NCI-H69 (cell line): Measurements from ENCODE around the gene POLR1A.

Experiments used
- DNase-seq: peaks from one replicate; lab custom pipeline; 2025; lab: John Stamatoyannopoulos, UW

POLR1A gene

GRCh38 chr2:86064006-86064405, 41.7 kb downstream of the POLR1A start:
- no peak for DNase-seq

DNA sequence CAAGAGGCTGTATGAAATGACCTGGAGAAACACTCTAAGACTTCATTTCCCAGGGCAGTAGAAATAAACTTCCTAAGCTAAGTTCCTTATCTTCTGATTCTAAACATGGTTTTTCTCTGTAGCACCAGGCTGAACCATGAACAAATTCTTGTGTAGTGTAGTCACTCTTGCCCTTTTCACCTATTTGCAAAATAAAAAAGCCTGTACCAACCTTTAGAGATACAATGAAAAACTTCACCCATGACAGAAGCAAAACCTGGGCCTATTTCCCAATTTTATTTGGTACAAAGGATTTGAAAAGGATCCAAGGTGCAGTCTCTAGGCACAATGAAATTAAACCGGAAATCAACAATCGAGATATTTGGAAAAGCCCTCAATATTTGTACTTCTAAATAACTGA, 43.6 kb downstream of the POLR1A start:
- DNase-seq, result no peak

DNA sequence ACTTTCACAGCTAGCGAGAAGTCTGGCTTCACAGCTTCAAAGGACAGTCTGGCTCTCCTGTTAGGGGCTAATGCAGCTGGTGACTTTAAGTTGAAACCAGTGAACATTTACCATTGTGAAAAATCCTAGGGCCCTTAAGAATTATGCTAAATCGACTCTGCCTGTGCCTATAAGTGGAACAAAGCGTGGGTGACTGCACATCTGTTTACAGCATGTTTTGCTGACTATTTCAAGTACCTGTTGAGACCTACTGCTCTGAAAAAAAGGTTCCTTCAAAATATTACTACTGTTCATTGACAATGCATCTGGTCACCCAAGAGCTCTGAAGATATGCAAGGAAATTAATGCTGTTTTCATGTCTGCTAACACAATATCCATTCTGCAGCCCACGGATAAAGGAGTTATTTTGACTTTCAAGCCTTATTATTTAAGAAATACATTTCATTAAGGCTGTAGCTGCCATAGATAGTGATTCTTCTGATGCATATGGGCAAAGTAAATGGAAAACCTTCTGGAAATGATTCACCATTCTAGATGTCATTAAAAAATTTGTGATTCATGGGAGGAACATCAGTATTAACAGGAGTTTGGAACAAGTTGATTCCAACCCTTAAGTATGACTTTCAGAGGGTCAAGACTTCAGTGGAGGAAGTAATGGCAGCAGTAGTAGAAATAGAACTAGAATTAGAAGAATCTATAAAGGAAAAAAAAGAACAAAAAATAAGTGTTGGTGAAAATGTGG, 48.9 kb downstream of the POLR1A start:
- DNase-seq, result no peak

DNA sequence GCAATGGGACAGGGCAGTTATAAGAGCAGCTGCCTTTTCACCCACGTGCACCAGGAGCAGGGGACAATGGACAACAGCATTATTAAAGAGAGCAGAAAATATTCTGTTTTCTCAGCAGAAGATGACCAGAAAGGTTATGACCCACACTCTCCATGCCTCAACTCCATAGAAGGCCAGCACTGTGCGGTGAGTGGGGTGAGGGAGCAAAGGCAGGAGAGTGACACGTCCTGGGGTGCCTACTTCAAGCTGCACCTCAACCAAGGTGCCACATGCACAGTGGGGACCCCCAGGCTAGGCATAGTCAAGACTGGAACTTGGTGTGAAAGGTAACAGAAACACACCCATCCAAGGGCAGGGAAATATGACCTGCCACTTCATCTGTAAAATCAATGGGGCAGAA, 50.4 kb downstream of the POLR1A start:
- no peak for DNase-seq

- no peak for DNase-seq
These were observed 51.1 kb downstream of the POLR1A start for GRCh38 chr2:86054535-86055082.

DNA sequence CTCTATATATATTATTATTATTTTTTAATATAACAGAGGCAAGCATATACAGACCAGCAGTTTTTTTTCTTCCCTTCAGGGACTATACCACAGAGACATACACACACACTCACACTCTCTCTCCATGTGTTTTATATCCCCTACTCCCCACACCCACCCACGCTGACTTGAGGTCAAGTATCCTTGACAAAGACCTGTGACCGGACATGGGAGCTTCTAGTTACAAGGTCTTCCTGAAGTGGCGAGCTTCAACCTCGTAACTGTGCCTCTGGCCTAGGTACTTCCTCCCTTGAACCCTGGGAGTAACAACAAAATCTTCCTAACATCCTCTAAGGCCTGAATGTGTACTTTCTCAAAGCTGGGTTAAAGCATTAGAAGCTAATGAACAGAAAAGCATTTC, 52.5 kb downstream of the POLR1A start:
- no peak for DNase-seq

- DNase-seq, result no peak
These were observed 53.0 kb downstream of the POLR1A start for GRCh38 chr2:86052676-86053075.

DNA sequence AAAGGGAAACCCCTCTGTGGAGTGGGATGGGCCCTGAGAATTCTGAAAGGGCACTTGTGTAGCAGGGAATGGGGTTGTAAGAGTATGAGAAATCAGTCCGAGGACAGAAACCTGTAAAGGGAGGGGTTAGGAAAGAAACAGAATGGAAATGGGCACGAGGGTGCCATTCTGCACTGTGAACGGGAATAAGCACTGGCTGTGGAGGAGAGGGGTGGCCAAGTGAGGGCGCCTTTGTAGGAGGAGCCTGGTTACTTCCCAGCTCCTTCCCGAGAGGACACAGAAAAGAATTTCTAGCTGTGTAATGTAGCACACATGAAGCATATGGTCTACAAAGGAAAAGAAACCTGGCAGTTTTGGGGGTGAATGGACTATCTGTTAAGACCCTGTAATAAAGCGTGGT, 53.4 kb downstream of the POLR1A start:
- no peak for DNase-seq

DNA sequence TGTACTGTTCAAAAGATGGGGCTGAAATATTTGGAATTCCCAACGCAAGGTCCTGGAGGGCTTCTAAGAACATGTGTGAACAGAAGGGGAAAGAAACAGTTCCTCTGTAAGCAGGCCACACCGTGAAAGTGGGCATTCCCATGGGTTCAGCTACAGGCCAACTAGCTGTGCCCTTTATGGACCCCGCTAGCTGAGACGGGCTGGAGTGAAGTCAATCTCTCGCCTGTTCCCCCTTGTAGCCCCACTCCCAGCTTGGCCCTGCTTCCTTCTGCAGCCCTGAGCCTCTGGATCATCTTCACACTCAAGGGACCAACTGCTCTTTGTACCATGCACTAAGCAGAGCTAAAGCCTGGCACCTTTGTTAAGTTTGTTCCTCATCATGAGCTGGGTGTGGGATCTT, 55.4 kb downstream of the POLR1A start:
- DNase-seq, result no peak

DNA sequence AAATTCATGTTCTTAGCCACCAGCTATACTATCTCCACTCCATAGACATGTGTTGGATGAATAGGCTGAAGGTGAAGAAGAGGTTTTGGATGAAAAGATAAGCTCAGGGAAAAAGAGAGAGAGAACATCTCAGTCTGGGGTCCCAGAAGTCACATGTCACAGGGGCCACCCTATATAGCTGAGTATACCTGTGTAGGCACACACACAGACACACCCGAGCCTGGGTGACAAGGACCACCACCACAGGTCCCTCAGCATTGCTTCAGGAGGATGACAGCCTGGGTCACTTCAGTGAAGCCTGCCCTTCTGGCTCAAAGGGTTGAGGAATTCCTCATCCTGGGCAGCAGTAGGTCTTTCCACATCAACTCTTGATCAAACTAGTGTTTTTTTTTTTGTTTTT, 56.2 kb downstream of the POLR1A start:
- DNase-seq, result no peak

GRCh38 chr2:86048888-86049287, 56.8 kb downstream of the POLR1A start:
- no peak for DNase-seq

- DNase-seq, result no peak
These were observed 57.3 kb downstream of the POLR1A start for GRCh38 chr2:86048383-86048701.

GRCh38 chr2:86047575-86048382, 57.9 kb downstream of the POLR1A start:
- DNase-seq, result no peak

DNA sequence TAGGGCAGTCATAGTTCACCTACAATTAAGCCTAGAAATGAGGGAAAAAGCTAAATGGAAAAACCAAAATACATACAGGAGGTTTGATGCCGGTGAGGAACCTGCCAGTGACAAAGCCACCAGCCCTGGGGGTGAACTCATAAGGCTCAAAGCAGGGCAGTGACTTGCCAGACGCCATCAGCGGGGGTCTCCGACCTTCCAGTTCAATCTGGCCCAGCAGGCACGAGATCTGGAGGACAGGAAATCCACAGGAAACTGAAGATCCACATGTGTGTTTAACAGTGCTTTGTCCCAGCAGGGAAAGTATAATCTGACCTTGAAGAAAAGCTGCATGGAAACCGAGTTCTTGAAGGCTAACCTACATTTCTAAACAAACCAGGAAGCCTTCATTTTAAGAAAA, 60.1 kb downstream of the POLR1A start:
- no peak for DNase-seq

DNA sequence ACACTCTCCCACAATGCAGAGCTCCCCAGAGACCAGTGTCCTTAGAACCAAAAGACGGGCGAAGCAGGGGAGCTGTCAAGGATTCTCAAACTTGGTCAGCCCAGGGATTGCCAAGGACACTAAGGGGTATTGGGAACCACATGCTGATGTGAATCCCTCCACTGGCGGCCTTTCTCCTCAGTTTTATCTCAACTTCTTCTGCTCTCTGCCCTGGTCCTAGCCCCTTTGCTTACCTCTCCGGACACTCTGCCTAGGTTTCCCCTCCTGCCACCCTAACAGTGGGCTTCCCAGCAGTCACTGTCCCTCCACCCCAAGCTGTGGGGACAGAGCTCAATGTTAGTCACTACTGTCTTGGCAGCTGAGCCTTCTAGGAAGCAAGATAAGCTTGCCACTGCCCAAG, 61.1 kb downstream of the POLR1A start:
- no peak for DNase-seq

DNA sequence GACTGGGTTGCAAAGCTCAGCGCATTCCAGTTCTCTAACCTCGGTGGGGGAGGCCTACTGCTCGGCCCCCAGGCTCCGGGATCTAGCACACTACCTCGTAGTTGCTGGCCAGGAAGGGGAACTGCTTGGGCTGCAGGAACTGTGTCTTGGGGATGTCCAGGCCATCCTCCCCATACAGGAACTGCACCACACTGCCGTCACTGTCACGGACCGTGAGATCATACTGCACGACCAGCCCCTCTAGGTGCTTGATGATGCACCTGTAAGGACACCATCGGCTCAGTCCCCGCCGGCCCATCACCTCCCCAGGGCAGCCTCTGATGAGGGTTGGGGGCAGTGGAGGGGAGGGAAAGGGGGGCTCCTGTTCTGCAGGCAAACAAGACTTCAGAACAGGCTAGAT, 61.6 kb downstream of the POLR1A start:
- no peak for DNase-seq

- DNase-seq, result no peak
These were observed 63.2 kb downstream of the POLR1A start for GRCh38 chr2:86042256-86043168.

- DNase-seq, result no peak
These were observed 65.6 kb downstream of the POLR1A start for GRCh38 chr2:86039963-86040655.

DNA sequence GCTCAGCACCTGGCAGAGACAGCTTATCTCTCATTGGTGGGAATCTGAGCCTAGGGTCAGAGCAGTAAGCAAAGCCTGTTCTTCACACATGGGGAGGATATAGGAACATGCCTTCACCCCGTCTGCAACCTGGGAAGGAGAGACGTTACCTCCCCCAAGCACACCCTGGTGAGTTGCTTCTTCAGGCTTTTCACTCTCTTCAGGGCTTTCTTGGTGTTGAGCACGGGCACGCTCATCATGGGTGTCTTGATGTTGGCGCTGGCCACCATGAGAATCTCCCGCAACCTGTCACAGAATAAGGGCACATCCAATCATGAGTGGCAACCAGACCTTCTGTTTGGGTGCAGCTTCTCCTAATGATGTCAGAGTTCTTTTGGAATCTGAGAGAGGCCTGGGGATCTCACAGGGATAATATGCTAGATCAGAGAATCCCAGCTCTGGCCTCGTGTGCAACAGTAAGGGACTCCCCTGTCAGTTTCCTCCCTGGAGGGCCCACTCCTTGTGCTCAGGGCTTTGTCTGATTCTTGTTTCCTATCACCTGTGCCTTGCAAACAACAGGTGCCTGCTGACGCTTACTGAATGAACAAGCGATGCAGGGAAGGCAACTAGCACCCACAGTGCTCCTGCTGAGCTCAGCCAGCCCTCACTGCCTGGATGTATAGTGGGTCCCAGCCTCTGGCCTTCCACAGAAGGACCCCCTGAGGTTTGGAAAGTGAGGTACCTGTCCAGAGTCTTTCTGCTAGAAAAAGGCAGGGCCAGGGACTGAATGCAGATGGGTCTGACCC, 66.3 kb downstream of the POLR1A start:
- no peak for DNase-seq

GRCh38 chr2:86038291-86039081, 67.2 kb downstream of the POLR1A start:
- DNase-seq, result no peak
